ENCODE data around the gene DLG3.

DNA sequence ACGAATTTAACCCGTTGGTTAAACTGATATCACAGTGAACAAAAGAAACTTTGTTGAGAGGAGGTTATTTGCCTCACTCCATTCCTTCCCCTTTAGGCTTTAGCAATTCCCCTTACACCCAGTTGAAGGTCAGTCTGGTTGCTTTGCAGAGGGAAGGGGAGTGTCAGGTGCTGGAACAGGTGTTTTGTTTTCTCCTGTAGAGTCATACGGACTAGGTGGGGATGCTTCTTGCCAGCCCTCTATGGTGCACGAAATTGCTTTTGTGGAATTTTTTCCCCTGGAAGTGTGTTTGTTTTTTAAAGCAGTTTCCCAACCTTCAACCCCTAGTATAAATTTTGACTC lies 33.1 kb downstream of the DLG3 start:
- TF ChIP-seq, protein P1, sequence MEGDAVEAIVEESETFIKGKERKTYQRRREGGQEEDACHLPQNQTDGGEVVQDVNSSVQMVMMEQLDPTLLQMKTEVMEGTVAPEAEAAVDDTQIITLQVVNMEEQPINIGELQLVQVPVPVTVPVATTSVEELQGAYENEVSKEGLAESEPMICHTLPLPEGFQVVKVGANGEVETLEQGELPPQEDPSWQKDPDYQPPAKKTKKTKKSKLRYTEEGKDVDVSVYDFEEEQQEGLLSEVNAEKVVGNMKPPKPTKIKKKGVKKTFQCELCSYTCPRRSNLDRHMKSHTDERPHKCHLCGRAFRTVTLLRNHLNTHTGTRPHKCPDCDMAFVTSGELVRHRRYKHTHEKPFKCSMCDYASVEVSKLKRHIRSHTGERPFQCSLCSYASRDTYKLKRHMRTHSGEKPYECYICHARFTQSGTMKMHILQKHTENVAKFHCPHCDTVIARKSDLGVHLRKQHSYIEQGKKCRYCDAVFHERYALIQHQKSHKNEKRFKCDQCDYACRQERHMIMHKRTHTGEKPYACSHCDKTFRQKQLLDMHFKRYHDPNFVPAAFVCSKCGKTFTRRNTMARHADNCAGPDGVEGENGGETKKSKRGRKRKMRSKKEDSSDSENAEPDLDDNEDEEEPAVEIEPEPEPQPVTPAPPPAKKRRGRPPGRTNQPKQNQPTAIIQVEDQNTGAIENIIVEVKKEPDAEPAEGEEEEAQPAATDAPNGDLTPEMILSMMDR (IDR thresholded peaks at IDR 0.05): no peak
- TF ChIP-seq POLR2A (IDR thresholded peaks at IDR 0.05) (no peak), EP300 (IDR thresholded peaks at IDR 0.05) (no peak)

Measured in ovary (tissue), 3 donors.